Suprapubic skin (tissue), 4 donors: Measurements from ENCODE around the gene INO80E. TPM values are rescaled to one million over a fixed set of nuclear protein-coding genes. Genes with fewer than 3 reads are reported as not detected.
A peak's percentile ranks its signal among the peaks of the same experiment; 100 is the strongest.

Experiments used
- DNase-seq, 2 donors: peaks; one replicate each; pipeline ENCODE4 v3.0.0-alpha.2; 2019; ENCODE audit warnings: low spot score in 2 of 2
- H3K27ac ChIP-seq: fragments of 200-600 bp; sonication (generic); one replicate; pipeline ENCODE4 v1.5.1; 2019
- H3K27me3 ChIP-seq: fragments of 200-600 bp; sonication (generic); one replicate; pipeline ENCODE4 v1.5.1; 2019
- H3K36me3 ChIP-seq: fragments of 200-600 bp; sonication (generic); one replicate; pipeline ENCODE4 v1.5.1; 2019
- H3K4me1 ChIP-seq: fragments of 200-600 bp; sonication (generic); one replicate; pipeline ENCODE4 v1.5.1; 2019
- H3K4me3 ChIP-seq: fragments of 200-600 bp; sonication (generic); one replicate; pipeline ENCODE4 v1.5.1; 2019; ENCODE audit warnings: mild to moderate bottlenecking
- H3K9me3 ChIP-seq: fragments of 200-600 bp; sonication (generic); one replicate; pipeline ENCODE4 v1.5.1; 2019
- CTCF ChIP-seq, 2 donors: fragments of 200-600 bp in 1 of 2; fragments of 450-650 bp in 1 of 2; sonication (generic) in 1 of 2; IDR thresholded peaks; one replicate each; pipeline ENCODE4 v1.5.1; 2016 to 2019; ENCODE audit warnings: antibody characterized with exemption in 2 of 2, mild to moderate bottlenecking in 1 of 2, moderate library complexity in 1 of 2
- EP300 ChIP-seq: sonication (generic); formaldehyde crosslinking; IDR thresholded peaks from one replicate; pipeline ENCODE4 v1.6.1; 2017; ENCODE audit warnings: antibody characterized with exemption
- POLR2A ChIP-seq, 2 donors: fragments of 450-650 bp; IDR thresholded peaks; one replicate each; pipeline ENCODE4 v1.6.1; 2017; ENCODE audit warnings: antibody characterized with exemption in 2 of 2, mild to moderate bottlenecking in 2 of 2, moderate library complexity in 2 of 2
- POLR2AphosphoS5 ChIP-seq, 3 donors: sonication (generic); formaldehyde crosslinking; IDR thresholded peaks; one replicate each; pipeline ENCODE4 v1.6.1; 2017; ENCODE audit warnings: antibody characterized with exemption in 3 of 3
- WGBS: methylation state at CpG from one replicate; pipeline ENCODE4 v1.1.5; 2018; 5-methylcytosine and 5-hydroxymethylcytosine counted together
- total RNA-seq, 4 donors: library from RNA; depleted of rRNA; stranded (reverse); fragments of >200 nt; gene quantifications; one replicate each; pipeline ENCODE4 v1.1.0, GENCODE V29; 2016

Gene INO80E
- total RNA-seq, 4 donors from 2014 or later, result 48.2 to 58.7 (median 51.0) TPM

- Histone ChIP-seq H3K4me1 (peaks cover 44% of the 10 kb centered on the region), H3K4me3 (no peak overlapping the region), H3K27ac (peak overlapping the region; percentile 46), H3K27me3 (no peaks in the 10 kb centered on the region), H3K9me3 (no peaks in the 10 kb centered on the region), H3K36me3 (peaks cover 61% of the 10 kb centered on the region)
- no peak for TF ChIP-seq POLR2AphosphoS5 (IDR thresholded peaks at IDR 0.05)
- TF ChIP-seq POLR2A (IDR thresholded peaks at IDR 0.05), result no peak
- TF ChIP-seq EP300, result no peak
- no peak for TF ChIP-seq CTCF (IDR thresholded peaks at IDR 0.05)
- no peak for DNase-seq
- WGBS, result 92% methylated on average over 6 of the region's 9 CpGs
Observed at GRCh38 chr16:29978081-29978480, 18.0 kb upstream of the INO80E start.

- 93% methylated on average over 9 of the region's 9 CpGs for WGBS
- H3K9me3 ChIP-seq, result no peaks in the 10 kb centered on the region
- H3K27ac ChIP-seq, result no peak overlapping the region
- TF ChIP-seq POLR2AphosphoS5 (IDR thresholded peaks at IDR 0.05), result no peak
- no peak for TF ChIP-seq EP300
- no peak for TF ChIP-seq CTCF (IDR thresholded peaks at IDR 0.05)
- TF ChIP-seq POLR2A (IDR thresholded peaks at IDR 0.05), result no peak
- no peak for DNase-seq
- peaks cover 67% of the 10 kb centered on the region for H3K36me3 ChIP-seq
- H3K4me1 ChIP-seq, result peaks cover 41% of the 10 kb centered on the region
- H3K27me3 ChIP-seq, result no peaks in the 10 kb centered on the region
- H3K4me3 ChIP-seq, result no peak overlapping the region
Observed at GRCh38 chr16:29978564-29979270, 17.3 kb upstream of the INO80E start.

- TF ChIP-seq EP300 (no peak), POLR2AphosphoS5 (IDR thresholded peaks at IDR 0.05) (no peak), POLR2A (IDR thresholded peaks at IDR 0.05) (no peak), CTCF (IDR thresholded peaks at IDR 0.05) (no peak)
- Histone ChIP-seq H3K9me3 (no peaks in the 10 kb centered on the region), H3K4me3 (no peak overlapping the region), H3K27ac (no peak overlapping the region), H3K36me3 (peaks cover 100% of the 10 kb centered on the region), H3K4me1 (peaks cover 6% of the 10 kb centered on the region), H3K27me3 (no peaks in the 10 kb centered on the region)
- peak in 1 of 2 donors; percentile 59 for DNase-seq
- 84% methylated on average over 17 of the region's 24 CpGs for WGBS
Observed at GRCh38 chr16:29982560-29983419, 13.3 kb upstream of the INO80E start.

GRCh38 chr16:29983420-29984136, 12.5 kb upstream of the INO80E start:
- H3K4me3 ChIP-seq, result no peak overlapping the region
- no peaks in the 10 kb centered on the region for H3K9me3 ChIP-seq
- DNase-seq, result peak in 1 of 2 donors; percentile 54
- peaks cover 100% of the 10 kb centered on the region for H3K36me3 ChIP-seq
- no peaks in the 10 kb centered on the region for H3K4me1 ChIP-seq
- 76% methylated on average over 11 of the region's 12 CpGs for WGBS
- H3K27me3 ChIP-seq, result no peaks in the 10 kb centered on the region
- no peak for TF ChIP-seq POLR2A (IDR thresholded peaks at IDR 0.05)
- no peak overlapping the region for H3K27ac ChIP-seq

GRCh38 chr16:29984137-29984763, 11.8 kb upstream of the INO80E start:
- Histone ChIP-seq H3K36me3 (peaks cover 100% of the 10 kb centered on the region), H3K9me3 (no peaks in the 10 kb centered on the region), H3K4me3 (no peak overlapping the region), H3K4me1 (no peaks in the 10 kb centered on the region), H3K27ac (no peak overlapping the region), H3K27me3 (no peaks in the 10 kb centered on the region)
- no peak for TF ChIP-seq POLR2AphosphoS5 (IDR thresholded peaks at IDR 0.05)
- TF ChIP-seq EP300, result no peak
- TF ChIP-seq POLR2A (IDR thresholded peaks at IDR 0.05), result no peak
- TF ChIP-seq CTCF (IDR thresholded peaks at IDR 0.05), result no peak
- DNase-seq, result no peak
- 79% methylated on average over 6 of the region's 6 CpGs for WGBS
